Heart right ventricle (tissue), 16 donors: ENCODE data around the gene DKK3. TPM values are rescaled to one million over a fixed set of nuclear protein-coding genes. Genes with fewer than 3 reads are reported as not detected.
A peak's percentile ranks its signal among the peaks of the same experiment; 100 is the strongest.

ENCODE experiments used
- ATAC-seq, 8 donors: fragments of 200-7000 bp; cut with Tn5 transposase; one replicate each; pipeline ENCODE4 v1.9.1; 2020; ENCODE audit warnings: mild to moderate bottlenecking in 8 of 8, moderate library complexity in 8 of 8, moderate number of reproducible peaks in 1 of 8
- DNase-seq, 2 donors: peaks; one replicate each; pipeline ENCODE4 v3.0.0-alpha.2; 2020
- H3K27ac ChIP-seq, 10 donors: fragments of 200-600 bp; sonication (generic) in 2 of 10; one replicate each; pipeline versions ENCODE4 v1.5.0 to v1.8.0; 2020 to 2022; ENCODE audit warnings: mild to moderate bottlenecking in 3 of 10
- H3K27me3 ChIP-seq, 7 donors: fragments of 200-600 bp; one replicate each; pipeline ENCODE4 v1.8.0; 2021 to 2022; ENCODE audit warnings: mild to moderate bottlenecking in 2 of 7
- H3K36me3 ChIP-seq, 9 donors: fragments of 200-600 bp; sonication (generic) in 1 of 9; one replicate each; pipeline versions ENCODE4 v1.5.0 to v1.8.0; 2020 to 2022; ENCODE audit warnings: mild to moderate bottlenecking in 2 of 9
- H3K4me1 ChIP-seq, 9 donors: fragments of 200-600 bp; sonication (generic) in 1 of 9; one replicate each; pipeline versions ENCODE4 v1.5.0 to v1.8.0; 2020 to 2022; ENCODE audit warnings: mild to moderate bottlenecking in 4 of 9
- H3K4me3 ChIP-seq, 10 donors: fragments of 200-600 bp; sonication (generic) in 2 of 10; one replicate each; pipeline versions ENCODE4 v1.5.0 to v1.8.0; 2020 to 2022; ENCODE audit warnings: mild to moderate bottlenecking in 7 of 10, moderate library complexity in 2 of 10
- H3K9me3 ChIP-seq, 11 donors: fragments of 200-600 bp in 10 of 11; sonication (generic) in 2 of 11; one replicate each; pipeline versions ENCODE4 v1.5.0 to v1.8.0; 2013 to 2022; ENCODE audit warnings: mild to moderate bottlenecking in 2 of 11, control low read depth in 1 of 11, moderate library complexity in 1 of 11
- CTCF ChIP-seq, 9 donors: fragments of 200-600 bp; sonication (generic) in 2 of 9; IDR thresholded peaks; one replicate each; pipeline versions ENCODE4 v1.5.0 to v1.8.0; 2021 to 2022; ENCODE audit warnings: antibody characterized with exemption in 9 of 9, mild to moderate bottlenecking in 5 of 9, moderate library complexity in 1 of 9
- WGBS, 2 donors: extraction: QIAGEN DNeasy Blood & Tissue Kit; methylation state at CpG; one replicate each; pipeline ENCODE4 v1.1.7; 2013; ENCODE audit warnings: inconsistent platforms in 1 of 2; 5-methylcytosine and 5-hydroxymethylcytosine counted together
- intact Hi-C, 10 donors: fragments of 100-400 bp; cut with DNase I; formaldehyde crosslinking; loops; one replicate each; pipeline versions ENCODE4 v1.11.1 to v1.14.2; 2022
- polyA plus RNA-seq, 2 donors: library from polyadenylated mRNA; stranded (reverse); fragments of 200-250 nt; gene quantifications; one replicate each; pipeline ENCODE4 v1.2.3, GENCODE V29; 2013
- total RNA-seq, 10 donors: library from RNA; stranded (reverse); fragmentation: NEBNext Ultra II Directional in 3 of 10; extraction: Animal tissue kit (Norgen Biotek cat#: 25700) in 3 of 10; gene quantifications; one replicate each; pipeline versions ENCODE4 v1.2.1 to v1.2.4, GENCODE V29; 2021 to 2023
- donor health status: Arrhythmogenic right ventricular cardiomyopathy.
- donor health status: ischemic (EF 13 %, LVEDD 7.1; RV severe dilation, severe dysfunction).
- donor health status: healthy with polysubstance abuse.
- donor health status: DM: no; HTN: yes; CAD: no.
- donor health status: DM: no; HTN: no; CAD: no.
- donor health status: ischemic (EF 25% LVEDD 6.9; RV normal size, moderate dysfunction).
- donor health status: ischemic (EF 25% LVEDD 5.7; RV mildly dilated, moderate dysfunction).
- donor health status: healthy.
- donor health status: DM: yes; HTN: yes; CAD: no.
- donor health status: Ischemic cardiomyopathy.
- donor health status: ischemic (EF 35%, LVEDD 5.7; RV mildly dilated, moderate dysfunction).
- donor health status: nonischemic (EF 11% LVEDD 7.7; RV severe dilation, severe dysfunction).
- donor health status: DM: yes; HTN: yes; CAD: no.
- donor health status: PGD.
- donor health status: ischemic (EF 29% LVEDD 5.4; RV normal size, mild dysfunction).
- donor health status: nonischemic (EF 23%, LVEDD 6.1; RV moderate dilation, normal function).

DKK3 gene
- total and polyA plus RNA-seq, 12 donors: 113 to 1,034 (median 601) TPM

- no peak for DNase-seq
- 40 to 48% methylated on average over 4 of the region's 4 CpGs for WGBS, 2 donors
- no peaks in the 10 kb centered on the region for H3K27me3 ChIP-seq
- ATAC-seq: peak in 7 of 8 donors; percentile 46 to 81 (median 55)
- no peak for TF ChIP-seq CTCF (IDR thresholded peaks at IDR 0.05)
- no peak overlapping the region for H3K4me3 ChIP-seq
- H3K27ac ChIP-seq: peak overlapping the region in 4 of 10 donors; percentile 22 to 60 (median 36)
- peaks cover 0 to 32% (median 15%) of the 10 kb centered on the region in 9 donors for H3K4me1 ChIP-seq
- intact Hi-C loops: loop anchor here in 3 of 10 donors (5.0 to 10.0 kb wide), 3 partner anchors 61 to 191 kb away; partner anchors contain the start of gene MICAL2 (in 1 of the 3)
- no peaks in the 10 kb centered on the region for H3K9me3 ChIP-seq
- no peaks in the 10 kb centered on the region for H3K36me3 ChIP-seq
These were observed 45.4 kb upstream of the DKK3 start for GRCh38 chr11:12053606-12054361.

DNA sequence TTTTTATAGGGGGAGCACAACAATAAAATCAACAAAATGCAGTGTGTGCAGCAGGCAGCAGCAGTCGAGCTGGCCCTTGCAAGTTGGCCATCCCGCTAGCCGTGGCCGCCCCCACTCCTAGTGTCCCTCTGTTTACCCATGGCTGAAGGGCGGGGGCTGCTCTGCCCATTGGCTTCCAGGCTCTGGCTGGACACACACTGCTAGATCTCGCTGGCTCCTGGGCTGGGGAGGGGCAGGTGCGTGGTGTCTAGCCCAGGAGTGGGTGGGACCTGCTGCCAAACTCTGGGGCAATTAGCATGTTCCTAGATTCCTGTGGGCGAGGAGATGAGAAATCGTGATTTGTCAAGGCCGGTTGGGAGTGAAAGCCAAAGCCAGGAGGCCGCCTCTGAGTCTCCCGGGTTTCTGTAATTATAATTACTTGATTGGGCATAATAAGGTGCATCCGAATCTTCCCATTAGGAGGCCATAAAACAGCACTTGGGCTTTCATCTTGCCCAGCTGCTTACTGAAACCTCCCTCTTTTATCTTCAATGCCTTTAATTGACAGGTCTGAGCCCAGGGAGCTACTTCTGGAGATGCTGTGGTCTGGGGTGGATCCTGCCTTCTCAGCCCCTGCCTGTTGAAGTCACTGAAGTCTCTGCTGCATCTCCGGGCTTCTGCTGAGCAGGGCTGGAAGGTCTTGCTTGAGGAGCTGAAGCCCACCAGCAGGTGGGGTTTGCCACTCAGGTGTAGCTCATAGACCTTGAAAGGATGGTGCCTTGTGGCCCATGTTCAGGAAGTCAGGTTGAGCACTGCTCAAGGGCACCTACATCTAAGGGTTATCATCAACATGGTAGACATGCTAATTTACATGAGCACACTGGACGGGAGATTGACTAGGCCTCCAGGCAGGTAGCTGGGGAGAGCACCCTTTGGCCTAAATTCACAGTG is 44.5 kb upstream of the DKK3 start:
- Histone ChIP-seq H3K36me3 (no peaks in the 10 kb centered on the region), H3K27ac (peak overlapping the region in 2 of 10 donors; percentile 27 to 60), H3K27me3 (no peaks in the 10 kb centered on the region), H3K4me1 (peaks cover 0 to 32% (median 15%) of the 10 kb centered on the region in 9 donors), H3K4me3 (no peak overlapping the region), H3K9me3 (no peaks in the 10 kb centered on the region)
- TF ChIP-seq CTCF (IDR thresholded peaks at IDR 0.05): no peak
- ATAC-seq: no peak
- no peak for DNase-seq
- intact Hi-C loops: loop anchor here in 3 of 10 donors (5.0 to 10.0 kb wide), 3 partner anchors 62 to 192 kb away; partner anchors contain the start of gene MICAL2 (in 1 of the 3)
- 99% methylated on average over 15 of the region's 15 CpGs for WGBS, 2 donors

DNA sequence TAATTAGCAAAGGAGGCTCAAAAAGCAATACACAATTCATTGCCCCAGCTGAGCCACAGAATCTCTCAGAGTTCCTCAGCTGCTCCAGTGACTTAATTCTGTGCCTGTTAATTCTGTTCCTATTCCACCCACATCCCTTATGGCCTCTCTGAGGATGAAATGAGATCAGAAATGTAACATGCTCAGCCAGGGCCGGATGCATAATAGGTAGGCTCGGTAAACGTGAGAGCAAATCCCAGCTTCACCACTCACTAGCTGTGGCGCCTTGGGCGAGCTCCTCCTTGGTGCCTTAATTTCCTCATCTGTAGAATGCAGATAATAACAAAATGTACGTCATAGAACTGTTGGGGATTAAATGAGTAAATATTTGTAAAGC is 42.8 kb upstream of the DKK3 start:
- Histone ChIP-seq H3K4me1 (peaks cover 7 to 42% (median 19%) of the 10 kb centered on the region in 9 donors), H3K27ac (peak overlapping the region in 1 of 10 donors; percentile 31), H3K36me3 (no peaks in the 10 kb centered on the region), H3K4me3 (no peak overlapping the region), H3K9me3 (no peaks in the 10 kb centered on the region), H3K27me3 (no peaks in the 10 kb centered on the region)
- intact Hi-C loops: loop anchor here in 3 of 10 donors (5.0 to 10.0 kb wide), 3 partner anchors 64 to 194 kb away; partner anchors contain the start of gene MICAL2 (in 1 of the 3)
- DNase-seq (no peak), ATAC-seq (no peak)
- TF ChIP-seq CTCF (IDR thresholded peaks at IDR 0.05): no peak
- WGBS, 2 donors: 88 to 91% methylated on average over 6 of the region's 6 CpGs
